Transverse colon (tissue), 4 donors: Measurements from ENCODE around the gene OR10G2. TPM values are rescaled to one million over a fixed set of nuclear protein-coding genes. Genes with fewer than 3 reads are reported as not detected.
"Not testable (repeated sequence)": the region's sequence is repeated elsewhere in the genome, so short reads cannot be mapped to it uniquely, and the experiment has no call there.

Experiments used
- DNase-seq: peaks from one replicate; pipeline ENCODE4 v3.0.0-alpha.2; 2019
- H3K27ac ChIP-seq, 4 donors: fragments of 200-600 bp; sonication (generic); 2 replicates each; pipeline ENCODE4 v1.5.1; 2016 to 2018; ENCODE audit warnings: inconsistent platforms in 4 of 4
- H3K27me3 ChIP-seq: fragments of 200-600 bp; sonication (generic); 2 replicates; pipeline ENCODE4 v1.5.1; 2017; ENCODE audit warnings: inconsistent platforms
- H3K36me3 ChIP-seq, 4 donors: fragments of 200-600 bp; sonication (generic); 2 replicates each; pipeline ENCODE4 v1.5.1; 2017 to 2019; ENCODE audit warnings: inconsistent platforms in 4 of 4
- H3K4me1 ChIP-seq, 4 donors: fragments of 200-600 bp; sonication (generic); 2 replicates each; pipeline ENCODE4 v1.5.1; 2017 to 2020; ENCODE audit warnings: inconsistent platforms in 4 of 4
- H3K4me3 ChIP-seq, 4 donors: fragments of 200-600 bp; sonication (generic); 1 replicate in 1 of 4; 2 replicates in 3 of 4; pipeline versions ENCODE4 v1.5.1 to v1.6.1; 2017 to 2019; ENCODE audit warnings: inconsistent platforms in 4 of 4
- H3K9me3 ChIP-seq, 2 donors: fragments of 200-600 bp; sonication (generic); 2 replicates each; pipeline ENCODE4 v1.5.1; 2017 to 2019; ENCODE audit warnings: inconsistent platforms in 2 of 2
- EP300 ChIP-seq: sonication (generic); formaldehyde crosslinking; IDR thresholded peaks from one replicate; pipeline ENCODE4 v1.6.1; 2017; ENCODE audit warnings: antibody characterized with exemption, low read depth
- POLR2A ChIP-seq: fragments of 450-650 bp; IDR thresholded peaks from one replicate; pipeline ENCODE4 v1.6.1; 2016; ENCODE audit warnings: antibody characterized with exemption, mild to moderate bottlenecking, moderate library complexity
- POLR2AphosphoS5 ChIP-seq, 3 donors: sonication (generic); formaldehyde crosslinking; IDR thresholded peaks; one replicate each; pipeline ENCODE4 v1.6.1; 2016; ENCODE audit warnings: antibody characterized with exemption in 3 of 3
- WGBS, 2 donors: methylation state at CpG; one replicate each; pipeline ENCODE4 v1.1.5; 2018; ENCODE audit warnings: low coverage in 1 of 2; 5-methylcytosine and 5-hydroxymethylcytosine counted together
- in situ Hi-C, 4 donors: fragments of 200-750 bp; cut with MboI; loops; one replicate each; pipeline versions ENCODE4 v1.15.0 to v1.15.1; 2017; ENCODE audit warnings: low sequenced_read_pairs in 3 of 4, low pct_ligation_motif_present in 1 of 4, low pct_unique_long_range_greater_than_20kb in 1 of 4
- intact Hi-C: fragments of 100-400 bp; cut with DNase I; formaldehyde crosslinking; loops from one replicate; pipeline ENCODE4 v1.15.1; 2023; ENCODE audit warnings: low total_unique reads
- total RNA-seq, 4 donors: library from RNA; depleted of rRNA; stranded (reverse); fragments of >200 nt; gene quantifications; one replicate each; pipeline ENCODE4 v1.1.0, GENCODE V29; 2016
- TF ChIP-seq, protein P1 (sequence below), 5 experiments: fragments of 200-600 bp in 3 of 5; fragments of 450-650 bp in 2 of 5; sonication (generic) in 3 of 5; IDR thresholded peaks; 1 replicate in 2 of 5; 2 replicates in 3 of 5; pipeline ENCODE4 v1.5.1; 2016 to 2017; ENCODE audit warnings: antibody characterized with exemption in 5 of 5, inconsistent platforms in 3 of 5, mild to moderate bottlenecking in 2 of 5, moderate library complexity in 1 of 5

The OR10G2 gene
- total RNA-seq, 4 donors from 2014 or later: not detected

DNA sequence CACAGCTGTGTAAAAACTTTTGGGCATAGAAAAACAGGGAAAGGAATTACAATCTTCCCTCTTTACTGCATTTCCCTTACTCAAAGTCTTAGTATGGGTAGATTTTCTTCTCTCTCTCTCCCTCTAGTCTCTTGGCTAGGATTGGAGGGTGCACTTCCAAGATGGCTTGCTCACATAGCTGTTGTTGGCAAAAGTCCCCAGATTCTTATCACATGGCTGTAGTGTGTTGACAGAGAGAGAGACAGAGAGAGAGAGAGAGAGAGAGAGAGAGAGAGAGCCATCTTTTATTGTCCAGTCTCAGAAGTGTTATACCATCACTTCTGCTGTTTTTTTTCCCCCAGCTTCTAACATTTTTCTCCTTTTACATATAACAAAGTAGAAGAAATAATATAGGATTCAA lies 12.6 kb upstream of the OR10G2 start:
- Histone ChIP-seq H3K27ac (no peak overlapping the region), H3K9me3 (no peaks in the 10 kb centered on the region), H3K4me1 (peaks cover 0 to 5% (median 2%) of the 10 kb centered on the region in 4 donors), H3K4me3 (no peak overlapping the region), H3K36me3 (no peaks in the 10 kb centered on the region), H3K27me3 (no peaks in the 10 kb centered on the region)
- TF ChIP-seq, protein P1, sequence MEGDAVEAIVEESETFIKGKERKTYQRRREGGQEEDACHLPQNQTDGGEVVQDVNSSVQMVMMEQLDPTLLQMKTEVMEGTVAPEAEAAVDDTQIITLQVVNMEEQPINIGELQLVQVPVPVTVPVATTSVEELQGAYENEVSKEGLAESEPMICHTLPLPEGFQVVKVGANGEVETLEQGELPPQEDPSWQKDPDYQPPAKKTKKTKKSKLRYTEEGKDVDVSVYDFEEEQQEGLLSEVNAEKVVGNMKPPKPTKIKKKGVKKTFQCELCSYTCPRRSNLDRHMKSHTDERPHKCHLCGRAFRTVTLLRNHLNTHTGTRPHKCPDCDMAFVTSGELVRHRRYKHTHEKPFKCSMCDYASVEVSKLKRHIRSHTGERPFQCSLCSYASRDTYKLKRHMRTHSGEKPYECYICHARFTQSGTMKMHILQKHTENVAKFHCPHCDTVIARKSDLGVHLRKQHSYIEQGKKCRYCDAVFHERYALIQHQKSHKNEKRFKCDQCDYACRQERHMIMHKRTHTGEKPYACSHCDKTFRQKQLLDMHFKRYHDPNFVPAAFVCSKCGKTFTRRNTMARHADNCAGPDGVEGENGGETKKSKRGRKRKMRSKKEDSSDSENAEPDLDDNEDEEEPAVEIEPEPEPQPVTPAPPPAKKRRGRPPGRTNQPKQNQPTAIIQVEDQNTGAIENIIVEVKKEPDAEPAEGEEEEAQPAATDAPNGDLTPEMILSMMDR (IDR thresholded peaks at IDR 0.05): no peak
- TF ChIP-seq EP300: no peak
- no peak for TF ChIP-seq POLR2AphosphoS5 (IDR thresholded peaks at IDR 0.05)
- no peak for TF ChIP-seq POLR2A
- intact Hi-C loops: no loop called here
- DNase-seq: no peak
- in situ Hi-C loops: no loop called here

DNA sequence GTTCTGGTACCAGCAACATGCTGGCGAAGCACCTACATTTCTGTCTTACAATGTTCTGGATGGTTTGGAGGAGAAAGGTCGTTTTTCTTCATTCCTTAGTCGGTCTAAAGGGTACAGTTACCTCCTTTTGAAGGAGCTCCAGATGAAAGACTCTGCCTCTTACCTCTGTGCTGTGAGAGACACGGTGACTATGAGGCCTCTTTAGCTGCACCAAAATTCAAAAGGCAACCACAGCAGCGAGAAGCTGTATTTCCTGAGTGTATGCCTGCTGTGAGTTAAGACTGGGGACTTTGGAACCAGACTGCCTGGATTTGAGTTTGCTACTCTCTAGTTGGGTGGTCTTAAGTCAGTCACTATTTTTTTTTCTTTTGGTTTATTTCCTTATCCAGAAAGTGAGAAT lies 8.7 kb upstream of the OR10G2 start:
- in situ Hi-C loops (no loop called here), intact Hi-C loops (no loop called here)
- H3K4me1 ChIP-seq: no peaks in the 10 kb centered on the region
- H3K9me3 ChIP-seq: no peaks in the 10 kb centered on the region
- WGBS, 2 donors: 50 to 61% methylated on average over 2 to 5 of the region's 5 CpGs
- H3K4me3 ChIP-seq: no peak overlapping the region
- no peaks in the 10 kb centered on the region for H3K27me3 ChIP-seq
- H3K36me3 ChIP-seq: no peaks in the 10 kb centered on the region
- TF ChIP-seq POLR2AphosphoS5 (IDR thresholded peaks at IDR 0.05) (no peak), EP300 (no peak), POLR2A (no peak)
- TF ChIP-seq, protein P1 (IDR thresholded peaks at IDR 0.05): no peak
- DNase-seq: no peak
- H3K27ac ChIP-seq: no peak overlapping the region

DNA sequence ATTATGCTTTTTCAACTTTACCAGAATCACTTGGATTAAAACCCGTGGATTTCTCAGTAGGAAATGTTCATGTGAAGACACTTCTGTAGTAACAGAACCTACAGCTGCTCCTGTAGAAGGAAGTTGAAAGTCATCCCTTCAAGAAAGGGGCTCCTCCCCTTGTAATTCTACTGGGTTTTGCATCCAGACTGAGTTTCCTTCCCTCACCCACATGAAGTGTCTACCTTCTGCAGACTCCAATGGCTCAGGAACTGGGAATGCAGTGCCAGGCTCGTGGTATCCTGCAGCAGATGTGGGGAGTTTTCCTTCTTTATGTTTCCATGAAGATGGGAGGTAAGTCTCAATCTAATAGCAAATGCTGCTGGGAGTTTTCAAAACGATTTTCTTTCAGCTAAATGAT lies 7.9 kb upstream of the OR10G2 start:
- no peaks in the 10 kb centered on the region for H3K9me3 ChIP-seq
- intact Hi-C loops (no loop called here), in situ Hi-C loops (no loop called here)
- H3K27me3 ChIP-seq: no peaks in the 10 kb centered on the region
- no peak overlapping the region for H3K4me3 ChIP-seq
- 59 to 62% methylated on average over 2 to 3 of the region's 3 CpGs for WGBS, 2 donors
- H3K27ac ChIP-seq: no peak overlapping the region
- no peaks in the 10 kb centered on the region for H3K4me1 ChIP-seq
- no peaks in the 10 kb centered on the region for H3K36me3 ChIP-seq
- DNase-seq: no peak
- TF ChIP-seq POLR2AphosphoS5 (IDR thresholded peaks at IDR 0.05): no peak
- TF ChIP-seq, protein P1 (IDR thresholded peaks at IDR 0.05): no peak
- no peak for TF ChIP-seq POLR2A
- TF ChIP-seq EP300: no peak

DNA sequence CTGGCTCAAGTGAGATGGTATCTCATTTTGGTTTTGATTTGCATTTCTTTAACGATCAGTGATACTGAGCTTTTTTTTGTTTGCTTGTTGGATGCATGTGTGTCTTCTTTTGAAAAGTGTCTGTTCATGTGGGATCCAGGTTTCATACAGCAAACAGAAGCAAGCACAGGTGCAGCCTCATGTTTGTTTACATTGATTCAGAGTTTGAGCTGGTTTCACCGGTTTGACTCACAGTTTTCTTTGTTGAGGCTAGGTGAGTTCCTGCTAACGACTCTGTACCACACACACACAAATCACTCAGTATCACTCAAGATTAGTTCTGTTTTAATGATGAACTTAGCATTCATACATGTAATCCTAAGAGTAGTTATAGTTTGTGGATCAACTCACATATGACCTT lies 3.7 kb downstream of the OR10G2 start:
- Histone ChIP-seq H3K27me3 (no peaks in the 10 kb centered on the region), H3K4me1 (no peaks in the 10 kb centered on the region), H3K4me3 (no peak overlapping the region), H3K36me3 (no peaks in the 10 kb centered on the region), H3K27ac (no peak overlapping the region), H3K9me3 (no peaks in the 10 kb centered on the region)
- no peak for TF ChIP-seq POLR2A
- WGBS, 2 donors: 7 to 20% methylated on average over 3 of the region's 3 CpGs
- DNase-seq: no peak
- intact Hi-C loops: no loop called here
- in situ Hi-C loops: no loop called here

DNA sequence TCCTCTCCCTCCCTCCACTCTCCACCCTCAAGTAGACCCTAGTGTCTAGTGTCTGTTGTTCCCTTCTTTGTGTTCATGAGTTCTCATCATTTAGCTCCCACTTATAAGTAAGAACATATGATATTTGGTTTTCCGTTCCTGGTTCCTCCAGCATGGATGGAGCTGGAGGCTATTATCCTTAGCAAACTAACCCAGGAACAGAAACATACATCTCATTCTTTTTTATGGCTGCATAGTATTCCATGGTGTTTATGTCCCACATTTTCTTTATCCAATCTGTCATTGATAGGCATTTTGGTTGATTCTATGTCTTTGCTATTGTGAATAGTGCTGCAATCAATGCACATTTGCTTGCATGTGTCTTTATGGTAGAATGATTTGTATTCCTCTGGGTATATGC lies 4.2 kb downstream of the OR10G2 start:
- H3K4me1 ChIP-seq, DNase-seq, H3K36me3 ChIP-seq, H3K27ac ChIP-seq, intact Hi-C loops, H3K27me3 ChIP-seq, H3K4me3 ChIP-seq, in situ Hi-C loops, H3K9me3 ChIP-seq: not testable (repeated sequence)
- WGBS, 2 donors: 93 to 97% methylated on average over 1 of the region's 1 CpG
